Epithelial cell of proximal tubule (primary cell): ENCODE data around the gene SPINK5. TPM values are rescaled to one million over a fixed set of nuclear protein-coding genes. Genes with fewer than 3 reads are reported as not detected.

Experiments used
- DNase-seq: peaks from one replicate; pipeline ENCODE4 v3.0.0-alpha.2; 2011; ENCODE audit warnings: low read depth
- H3K4me3 ChIP-seq: 2 replicates; pipeline ENCODE4 v1.5.1; 2011; ENCODE audit warnings: low read depth, mild to moderate bottlenecking, low read length
- total RNA-seq: library from RNA; depleted of rRNA; stranded (reverse); fragments of >200 nt; gene quantifications from 2 replicates; pipeline ENCODE4 v1.2.3, GENCODE V29; 2015
- TF ChIP-seq, protein P1 (sequence below): conservative IDR thresholded peaks from 2 replicates; pipeline ENCODE4 v1.5.1; 2012; ENCODE audit warnings: low read depth, mild to moderate bottlenecking, low read length

The SPINK5 gene
- total RNA-seq, 1 donor from 2014 or later = not detected

DNA sequence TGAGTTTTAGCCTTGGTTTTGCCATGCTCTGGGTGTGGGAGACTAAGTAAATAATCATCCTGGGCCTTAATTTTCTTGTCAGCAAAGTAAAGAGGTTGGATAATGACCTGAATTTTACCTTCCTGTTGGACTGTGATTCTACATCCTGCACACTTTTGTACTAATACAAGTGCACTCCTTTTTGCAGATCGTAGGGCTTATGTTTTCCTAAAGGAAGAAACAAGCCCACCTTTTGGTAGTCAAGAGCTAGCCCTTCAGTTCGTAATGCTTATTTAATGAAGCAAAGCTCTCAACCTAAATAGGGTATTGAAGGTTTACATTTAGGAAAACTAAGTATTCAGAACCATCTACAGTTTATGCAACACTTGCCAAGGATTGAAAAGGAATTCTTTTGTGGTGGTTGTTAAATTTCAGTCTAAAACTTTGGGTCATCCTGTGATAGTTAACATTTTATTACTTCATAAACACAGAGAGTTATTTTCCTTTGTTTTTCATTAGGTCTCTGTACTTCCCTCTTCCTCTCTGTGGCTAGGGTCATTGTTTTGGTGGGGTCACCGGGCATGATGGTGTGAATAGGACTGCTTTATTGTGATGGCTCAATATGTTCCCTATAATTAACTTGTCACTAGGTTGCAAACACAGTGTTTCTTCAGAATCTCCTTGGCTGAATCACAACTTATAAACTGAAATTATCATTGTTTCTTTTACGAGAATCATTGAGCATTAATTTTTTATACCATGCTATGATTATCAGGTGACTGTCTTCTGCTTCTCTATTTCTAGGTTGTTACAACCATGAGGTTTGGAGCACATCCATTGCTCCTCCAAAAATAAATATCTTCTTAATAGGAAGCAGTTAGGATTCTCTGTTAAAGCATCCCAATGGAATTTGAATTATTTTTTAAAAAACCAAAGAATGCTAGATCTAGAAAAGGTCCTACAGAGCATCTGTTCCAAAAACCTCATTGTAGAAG is 28.5 kb downstream of the SPINK5 start:
- TF ChIP-seq, protein P1, sequence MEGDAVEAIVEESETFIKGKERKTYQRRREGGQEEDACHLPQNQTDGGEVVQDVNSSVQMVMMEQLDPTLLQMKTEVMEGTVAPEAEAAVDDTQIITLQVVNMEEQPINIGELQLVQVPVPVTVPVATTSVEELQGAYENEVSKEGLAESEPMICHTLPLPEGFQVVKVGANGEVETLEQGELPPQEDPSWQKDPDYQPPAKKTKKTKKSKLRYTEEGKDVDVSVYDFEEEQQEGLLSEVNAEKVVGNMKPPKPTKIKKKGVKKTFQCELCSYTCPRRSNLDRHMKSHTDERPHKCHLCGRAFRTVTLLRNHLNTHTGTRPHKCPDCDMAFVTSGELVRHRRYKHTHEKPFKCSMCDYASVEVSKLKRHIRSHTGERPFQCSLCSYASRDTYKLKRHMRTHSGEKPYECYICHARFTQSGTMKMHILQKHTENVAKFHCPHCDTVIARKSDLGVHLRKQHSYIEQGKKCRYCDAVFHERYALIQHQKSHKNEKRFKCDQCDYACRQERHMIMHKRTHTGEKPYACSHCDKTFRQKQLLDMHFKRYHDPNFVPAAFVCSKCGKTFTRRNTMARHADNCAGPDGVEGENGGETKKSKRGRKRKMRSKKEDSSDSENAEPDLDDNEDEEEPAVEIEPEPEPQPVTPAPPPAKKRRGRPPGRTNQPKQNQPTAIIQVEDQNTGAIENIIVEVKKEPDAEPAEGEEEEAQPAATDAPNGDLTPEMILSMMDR = no peak
- H3K4me3 ChIP-seq = no peak overlapping the region
- DNase-seq = no peak

DNA sequence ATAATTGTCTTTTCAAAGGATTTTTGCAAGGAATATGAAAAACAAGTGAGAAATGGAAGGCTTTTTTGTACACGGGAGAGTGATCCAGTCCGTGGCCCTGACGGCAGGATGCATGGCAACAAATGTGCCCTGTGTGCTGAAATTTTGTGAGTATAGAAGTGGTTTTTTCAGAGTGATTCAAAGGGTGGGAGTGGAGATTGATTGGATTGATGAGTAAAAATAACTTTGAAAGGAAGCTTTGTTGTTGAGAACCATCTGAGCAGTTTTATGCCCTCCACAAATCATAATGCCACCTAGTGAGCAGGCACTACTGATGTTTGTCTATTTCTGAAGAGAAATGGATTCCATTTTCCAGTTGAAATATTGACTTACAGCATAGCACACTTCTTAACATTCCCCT is 30.6 kb downstream of the SPINK5 start:
- DNase-seq = no peak
- TF ChIP-seq, protein P1 = no peak
- no peak overlapping the region for H3K4me3 ChIP-seq

DNA sequence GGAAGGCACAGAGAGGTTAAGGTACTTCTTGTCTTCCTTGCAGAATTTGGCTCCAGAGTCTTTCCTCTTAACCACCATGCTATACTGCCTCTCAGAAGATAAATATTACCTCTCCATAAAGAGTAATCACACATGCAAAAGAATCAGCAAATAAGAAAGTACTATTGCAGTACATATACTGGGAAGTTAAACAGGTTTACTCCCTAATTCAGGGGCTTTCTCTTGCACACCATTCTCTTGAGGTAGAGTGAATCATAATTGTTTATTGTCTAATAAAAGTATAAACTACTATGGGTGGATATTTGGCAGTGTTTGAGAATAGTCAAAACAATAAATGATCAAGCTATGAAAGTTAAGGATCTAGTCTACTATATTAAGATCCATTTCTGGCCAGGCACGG is 40.4 kb downstream of the SPINK5 start:
- no peak overlapping the region for H3K4me3 ChIP-seq
- DNase-seq = no peak
- TF ChIP-seq, protein P1 = no peak

DNA sequence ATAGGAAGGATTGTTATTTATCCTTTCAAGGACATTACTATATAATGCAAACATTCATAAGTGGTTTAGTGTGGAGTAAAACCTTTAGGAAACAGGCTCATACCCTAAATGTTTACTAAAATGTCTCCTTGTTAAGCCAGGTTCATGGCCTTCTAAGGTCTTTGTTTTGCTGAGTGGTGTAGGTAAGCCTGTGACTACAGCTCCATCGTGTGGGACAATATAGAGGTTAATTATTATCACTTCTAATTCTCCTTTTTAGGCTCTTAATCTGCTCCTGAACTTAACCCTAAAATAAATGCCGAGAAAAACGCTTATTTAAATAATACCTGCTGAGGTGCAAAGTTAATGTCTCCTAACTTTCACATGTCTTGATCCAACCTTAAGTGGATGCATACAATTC is 43.8 kb downstream of the SPINK5 start:
- DNase-seq = no peak
- no peak overlapping the region for H3K4me3 ChIP-seq
- TF ChIP-seq, protein P1 = peak; percentile 43

DNA sequence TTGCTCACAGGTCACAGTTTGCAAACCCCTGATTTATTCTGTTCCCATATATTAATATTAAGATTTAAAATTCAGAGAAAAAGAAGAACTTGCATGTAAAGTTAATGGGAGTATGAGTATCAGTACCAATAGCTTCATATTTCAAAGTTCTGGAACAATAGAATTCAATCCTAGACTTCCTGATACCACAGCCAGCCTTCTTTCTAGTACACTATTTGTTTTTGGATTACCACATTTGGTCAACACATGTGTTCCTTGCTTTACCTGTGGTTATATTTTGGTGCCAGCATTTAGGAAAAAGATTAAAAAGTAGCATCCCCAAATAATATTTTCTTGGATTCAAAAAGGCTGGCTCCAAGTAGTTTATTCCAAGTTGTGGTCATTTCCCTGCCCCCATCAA is 49.5 kb downstream of the SPINK5 start:
- no peak overlapping the region for H3K4me3 ChIP-seq
- TF ChIP-seq, protein P1 = no peak
- no peak for DNase-seq

DNA sequence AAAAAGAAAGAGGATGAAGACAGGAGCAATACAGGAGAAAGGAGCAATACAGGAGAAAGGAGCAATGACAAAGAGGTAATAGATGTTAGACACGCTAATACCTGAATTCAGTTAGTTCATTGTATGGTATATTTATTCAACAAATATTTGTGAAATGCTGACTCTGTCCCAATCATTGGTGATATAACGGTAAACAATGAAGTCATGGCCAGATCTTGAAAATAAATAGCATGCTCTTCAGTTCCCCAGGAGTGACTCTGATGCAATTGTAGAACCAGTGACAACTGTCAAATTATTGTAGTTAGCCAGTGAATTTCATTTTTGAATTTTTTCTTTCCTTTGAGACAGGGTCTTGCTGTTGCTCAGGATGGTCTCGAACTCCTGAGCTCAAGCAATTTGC is 56.5 kb downstream of the SPINK5 start:
- H3K4me3 ChIP-seq = no peak overlapping the region
- TF ChIP-seq, protein P1 = no peak
- no peak for DNase-seq

DNA sequence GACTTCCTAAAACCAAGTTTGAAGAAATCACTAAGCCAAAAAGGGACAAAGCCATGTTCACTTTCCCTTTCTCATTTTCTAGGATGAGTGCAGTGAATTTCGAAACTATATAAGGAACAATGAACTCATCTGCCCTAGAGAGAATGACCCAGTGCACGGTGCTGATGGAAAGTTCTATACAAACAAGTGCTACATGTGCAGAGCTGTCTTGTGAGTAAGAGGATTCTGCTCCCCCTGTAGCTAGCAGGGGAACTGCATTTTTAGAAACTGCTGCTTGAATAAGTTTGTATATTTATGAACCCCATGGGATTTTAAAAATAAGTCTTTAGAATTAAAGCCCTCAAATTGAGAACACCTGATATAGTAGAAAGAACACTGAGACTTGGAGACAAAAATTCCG is 61.9 kb downstream of the SPINK5 start:
- H3K4me3 ChIP-seq = no peak overlapping the region
- no peak for DNase-seq
- TF ChIP-seq, protein P1 = peak; percentile 18
